Loucy (cell line): ENCODE measurements around the gene MYBBP1A.

ENCODE experiments used
- EZH2phosphoT487 ChIP-seq: fragments of 200-600 bp; IDR thresholded peaks from 2 replicates; pipeline ENCODE4 v1.6.1; 2018; ENCODE audit warnings: antibody characterized with exemption, mild to moderate bottlenecking, moderate library complexity, borderline replicate concordance
- TF ChIP-seq, protein P1 (sequence below): fragments of 200-600 bp; sonication (generic); conservative IDR thresholded peaks from 2 replicates; pipeline ENCODE4 v1.5.1; 2014; ENCODE audit warnings: mild to moderate bottlenecking, antibody characterized with exemption, low read length

GRCh38 chr17:4577386-4577993 lies 22.3 kb upstream of the MYBBP1A start:
- TF ChIP-seq, protein P1, sequence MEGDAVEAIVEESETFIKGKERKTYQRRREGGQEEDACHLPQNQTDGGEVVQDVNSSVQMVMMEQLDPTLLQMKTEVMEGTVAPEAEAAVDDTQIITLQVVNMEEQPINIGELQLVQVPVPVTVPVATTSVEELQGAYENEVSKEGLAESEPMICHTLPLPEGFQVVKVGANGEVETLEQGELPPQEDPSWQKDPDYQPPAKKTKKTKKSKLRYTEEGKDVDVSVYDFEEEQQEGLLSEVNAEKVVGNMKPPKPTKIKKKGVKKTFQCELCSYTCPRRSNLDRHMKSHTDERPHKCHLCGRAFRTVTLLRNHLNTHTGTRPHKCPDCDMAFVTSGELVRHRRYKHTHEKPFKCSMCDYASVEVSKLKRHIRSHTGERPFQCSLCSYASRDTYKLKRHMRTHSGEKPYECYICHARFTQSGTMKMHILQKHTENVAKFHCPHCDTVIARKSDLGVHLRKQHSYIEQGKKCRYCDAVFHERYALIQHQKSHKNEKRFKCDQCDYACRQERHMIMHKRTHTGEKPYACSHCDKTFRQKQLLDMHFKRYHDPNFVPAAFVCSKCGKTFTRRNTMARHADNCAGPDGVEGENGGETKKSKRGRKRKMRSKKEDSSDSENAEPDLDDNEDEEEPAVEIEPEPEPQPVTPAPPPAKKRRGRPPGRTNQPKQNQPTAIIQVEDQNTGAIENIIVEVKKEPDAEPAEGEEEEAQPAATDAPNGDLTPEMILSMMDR: no peak
- no peak for TF ChIP-seq EZH2phosphoT487
